Measurements from ENCODE around the gene MACF1.

DNA sequence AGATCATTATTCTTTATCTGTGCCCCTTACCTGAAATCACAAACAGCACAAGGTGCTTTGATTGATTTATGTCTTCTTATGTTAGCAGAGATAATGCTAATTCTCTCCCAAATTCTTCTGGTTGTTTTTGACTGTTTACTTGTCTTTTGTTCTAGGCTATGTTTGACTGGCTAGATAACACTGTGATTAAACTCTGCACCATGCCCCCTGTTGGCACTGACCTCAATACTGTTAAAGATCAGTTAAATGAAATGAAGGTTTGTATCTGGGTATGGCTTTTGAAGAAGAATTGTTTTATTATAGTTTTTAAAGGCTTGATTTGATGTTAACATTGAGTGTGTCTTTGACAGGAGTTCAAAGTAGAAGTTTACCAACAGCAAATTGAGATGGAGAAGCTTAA lies 237.3 kb downstream of the MACF1 start:
- TF ChIP-seq, protein P1, sequence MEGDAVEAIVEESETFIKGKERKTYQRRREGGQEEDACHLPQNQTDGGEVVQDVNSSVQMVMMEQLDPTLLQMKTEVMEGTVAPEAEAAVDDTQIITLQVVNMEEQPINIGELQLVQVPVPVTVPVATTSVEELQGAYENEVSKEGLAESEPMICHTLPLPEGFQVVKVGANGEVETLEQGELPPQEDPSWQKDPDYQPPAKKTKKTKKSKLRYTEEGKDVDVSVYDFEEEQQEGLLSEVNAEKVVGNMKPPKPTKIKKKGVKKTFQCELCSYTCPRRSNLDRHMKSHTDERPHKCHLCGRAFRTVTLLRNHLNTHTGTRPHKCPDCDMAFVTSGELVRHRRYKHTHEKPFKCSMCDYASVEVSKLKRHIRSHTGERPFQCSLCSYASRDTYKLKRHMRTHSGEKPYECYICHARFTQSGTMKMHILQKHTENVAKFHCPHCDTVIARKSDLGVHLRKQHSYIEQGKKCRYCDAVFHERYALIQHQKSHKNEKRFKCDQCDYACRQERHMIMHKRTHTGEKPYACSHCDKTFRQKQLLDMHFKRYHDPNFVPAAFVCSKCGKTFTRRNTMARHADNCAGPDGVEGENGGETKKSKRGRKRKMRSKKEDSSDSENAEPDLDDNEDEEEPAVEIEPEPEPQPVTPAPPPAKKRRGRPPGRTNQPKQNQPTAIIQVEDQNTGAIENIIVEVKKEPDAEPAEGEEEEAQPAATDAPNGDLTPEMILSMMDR (conservative IDR thresholded peaks at IDR 0.05 in 1 of 2, IDR thresholded peaks at IDR 0.05 in 1 of 2; ENCODE audit: extremely low read depth in 1 of 2, insufficient read depth in 1 of 2, low read depth in 1 of 2, low read length in 2 of 2) = no peak
- TF ChIP-seq EZH2 (IDR thresholded peaks at IDR 0.05; ENCODE audit: borderline replicate concordance, low read length) = no peak
